ENCODE data around the gene MYOF.
"Not testable (repeated sequence)": the region's sequence is repeated elsewhere in the genome, so short reads cannot be mapped to it uniquely, and the experiment has no call there.

MYOF gene

GRCh38 chr10:93434991-93435491, 47.1 kb downstream of the MYOF start:
- DNase-seq, result no peak

GRCh38 chr10:93431361-93431760, 50.8 kb downstream of the MYOF start:
- no peak for DNase-seq

GRCh38 chr10:93425861-93426260, 56.3 kb downstream of the MYOF start:
- no peak for DNase-seq

- no peak for DNase-seq
Observed at GRCh38 chr10:93422118-93422517, 60.0 kb downstream of the MYOF start.

- DNase-seq, result no peak
Observed at GRCh38 chr10:93420944-93421825, 60.9 kb downstream of the MYOF start.

- peak in 2 of 56 donors; percentile 15 to 23 for DNase-seq
Observed at GRCh38 chr10:93420091-93420490, 62.0 kb downstream of the MYOF start.

GRCh38 chr10:93419016-93419415, 63.1 kb downstream of the MYOF start:
- DNase-seq, result not testable (repeated sequence)

- no peak for DNase-seq
Observed at GRCh38 chr10:93417921-93418320, 64.2 kb downstream of the MYOF start.

GRCh38 chr10:93417266-93417665, 64.9 kb downstream of the MYOF start:
- DNase-seq, result peak in 4 of 56 donors; percentile 3 to 25 (median 10)

- DNase-seq, result no peak
Observed at GRCh38 chr10:93416824-93417223, 65.3 kb downstream of the MYOF start.

- DNase-seq, result no peak
Observed at GRCh38 chr10:93415693-93416092, 66.4 kb downstream of the MYOF start.

- DNase-seq, result no peak
Observed at GRCh38 chr10:93413252-93413689, 68.9 kb downstream of the MYOF start.

- DNase-seq, result peak in 1 of 56 donors; percentile 13
Observed at GRCh38 chr10:93412801-93413200, 69.3 kb downstream of the MYOF start.

GRCh38 chr10:93410697-93411348, 71.3 kb downstream of the MYOF start:
- no peak for DNase-seq

GRCh38 chr10:93408783-93409182, 73.4 kb downstream of the MYOF start:
- no peak for DNase-seq

GRCh38 chr10:93406364-93407145, 75.6 kb downstream of the MYOF start:
- no peak for DNase-seq

- DNase-seq, result no peak
Observed at GRCh38 chr10:93404048-93404354, 78.1 kb downstream of the MYOF start.

GRCh38 chr10:93403152-93404047, 78.7 kb downstream of the MYOF start:
- no peak for DNase-seq

- DNase-seq, result no peak
Observed at GRCh38 chr10:93402192-93402591, 79.9 kb downstream of the MYOF start.

- no peak for DNase-seq
Observed at GRCh38 chr10:93398528-93398927, 83.6 kb downstream of the MYOF start.

GRCh38 chr10:93397020-93397419, 85.1 kb downstream of the MYOF start:
- no peak for DNase-seq
